ENCODE data around the gene HHIP.

The HHIP gene, protein sequence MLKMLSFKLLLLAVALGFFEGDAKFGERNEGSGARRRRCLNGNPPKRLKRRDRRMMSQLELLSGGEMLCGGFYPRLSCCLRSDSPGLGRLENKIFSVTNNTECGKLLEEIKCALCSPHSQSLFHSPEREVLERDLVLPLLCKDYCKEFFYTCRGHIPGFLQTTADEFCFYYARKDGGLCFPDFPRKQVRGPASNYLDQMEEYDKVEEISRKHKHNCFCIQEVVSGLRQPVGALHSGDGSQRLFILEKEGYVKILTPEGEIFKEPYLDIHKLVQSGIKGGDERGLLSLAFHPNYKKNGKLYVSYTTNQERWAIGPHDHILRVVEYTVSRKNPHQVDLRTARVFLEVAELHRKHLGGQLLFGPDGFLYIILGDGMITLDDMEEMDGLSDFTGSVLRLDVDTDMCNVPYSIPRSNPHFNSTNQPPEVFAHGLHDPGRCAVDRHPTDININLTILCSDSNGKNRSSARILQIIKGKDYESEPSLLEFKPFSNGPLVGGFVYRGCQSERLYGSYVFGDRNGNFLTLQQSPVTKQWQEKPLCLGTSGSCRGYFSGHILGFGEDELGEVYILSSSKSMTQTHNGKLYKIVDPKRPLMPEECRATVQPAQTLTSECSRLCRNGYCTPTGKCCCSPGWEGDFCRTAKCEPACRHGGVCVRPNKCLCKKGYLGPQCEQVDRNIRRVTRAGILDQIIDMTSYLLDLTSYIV

DNA sequence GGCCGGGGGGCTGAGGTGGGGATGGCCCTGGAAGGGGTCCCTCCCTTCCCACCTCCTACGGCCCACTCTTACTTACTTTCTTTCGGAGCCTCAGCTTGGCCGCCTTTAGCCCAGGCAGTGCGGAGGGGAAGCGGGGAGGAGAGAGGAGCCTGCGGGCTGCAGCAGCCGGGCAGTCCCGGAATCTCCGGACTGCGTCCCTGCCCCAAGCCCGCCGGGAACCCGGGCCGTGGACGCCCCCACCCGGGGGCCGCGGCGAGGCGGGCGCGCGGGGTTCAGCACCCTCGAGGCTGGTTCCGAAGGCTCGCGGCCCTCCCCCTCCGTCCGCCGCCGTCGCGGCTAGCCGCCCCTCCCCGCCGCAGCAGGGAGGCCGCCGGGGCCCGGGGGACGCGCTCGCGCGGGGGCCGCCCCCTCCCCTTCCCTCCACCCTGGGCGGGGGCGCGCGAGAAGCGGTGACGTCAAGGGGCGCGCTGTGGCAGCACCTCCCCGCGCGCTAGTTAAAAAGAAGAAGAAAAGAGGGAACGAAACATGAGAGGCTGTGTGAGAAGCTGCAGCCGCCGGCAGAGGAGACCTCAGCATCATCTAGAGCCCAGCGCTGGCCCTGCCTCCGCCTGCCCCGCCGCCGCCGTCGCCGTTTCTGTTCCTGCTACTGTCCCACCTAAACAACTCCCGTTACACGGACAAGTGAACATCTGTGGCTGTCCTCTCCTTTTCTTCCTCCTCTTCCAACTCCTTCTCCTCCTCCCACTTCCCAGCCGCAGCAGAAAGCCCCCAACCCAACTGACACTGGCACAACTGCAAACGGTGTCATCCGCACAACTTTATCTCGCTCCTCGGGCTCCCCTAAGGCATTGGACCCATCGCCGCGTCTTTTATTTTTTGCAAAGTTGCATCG lies at the start of gene HHIP:
TSS of gene HHIP (plus strand) at position 526 of the 892 bp plus-strand sequence. CDS start 520 bp downstream, outside the sequence.
- DNase-seq = peak; percentile 24

DNA sequence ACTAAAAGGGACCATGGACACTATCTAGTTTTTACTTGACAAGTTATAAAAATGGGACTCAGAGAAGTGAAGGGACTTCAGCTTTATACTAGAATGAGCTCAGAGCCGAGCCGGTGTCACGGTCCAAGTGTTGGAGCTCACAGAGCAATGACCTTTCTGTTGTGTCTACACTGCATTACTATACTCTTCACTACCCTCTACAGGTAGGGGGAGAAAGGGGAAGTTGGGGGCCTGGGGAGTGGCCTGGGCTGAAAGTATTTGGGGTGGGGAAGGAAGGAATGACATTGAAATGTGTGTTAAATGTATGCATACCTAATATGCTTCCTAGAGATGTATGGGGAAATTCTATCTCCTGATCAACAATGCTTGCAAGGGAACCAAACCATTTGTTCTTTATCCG lies 48.8 kb upstream of the HHIP start:
- DNase-seq = no peak

DNA sequence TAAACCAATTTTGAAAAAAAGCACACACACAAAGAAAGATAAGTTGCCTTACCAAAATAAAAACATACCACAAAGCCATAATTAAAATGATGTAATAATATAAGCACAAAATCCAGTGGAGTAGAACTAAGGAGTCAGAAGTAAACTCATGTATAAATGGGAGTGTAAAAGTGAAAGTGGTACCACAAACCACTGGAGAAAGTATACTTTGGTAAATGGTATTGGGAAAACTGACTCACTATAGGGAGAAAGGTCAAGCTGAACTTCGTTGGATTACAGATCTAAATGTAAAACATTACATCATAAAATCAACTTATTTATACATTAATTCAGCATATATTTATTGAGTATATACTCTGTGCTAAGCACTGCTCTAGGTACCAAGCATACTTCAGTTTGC lies 46.3 kb upstream of the HHIP start:
- no peak for DNase-seq

DNA sequence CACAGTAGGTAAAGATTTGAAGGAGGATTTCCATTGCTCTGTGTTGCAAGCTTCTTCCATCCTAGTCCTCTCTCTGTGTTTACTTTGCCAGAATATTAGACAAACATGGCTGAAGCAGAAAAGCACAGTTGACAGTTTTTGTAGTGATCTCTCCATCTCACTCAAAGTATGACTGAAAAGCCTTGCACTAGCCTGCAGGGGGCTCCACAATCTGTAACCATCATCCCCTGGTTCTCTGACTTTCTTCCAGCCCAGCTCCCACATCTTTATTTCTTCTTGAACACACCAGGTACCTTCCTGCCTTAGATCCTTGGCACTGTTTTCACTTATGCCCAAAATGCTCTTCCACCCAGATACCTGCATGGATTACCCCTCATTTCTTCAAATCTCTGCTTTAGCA lies 34.1 kb upstream of the HHIP start:
- DNase-seq = no peak

DNA sequence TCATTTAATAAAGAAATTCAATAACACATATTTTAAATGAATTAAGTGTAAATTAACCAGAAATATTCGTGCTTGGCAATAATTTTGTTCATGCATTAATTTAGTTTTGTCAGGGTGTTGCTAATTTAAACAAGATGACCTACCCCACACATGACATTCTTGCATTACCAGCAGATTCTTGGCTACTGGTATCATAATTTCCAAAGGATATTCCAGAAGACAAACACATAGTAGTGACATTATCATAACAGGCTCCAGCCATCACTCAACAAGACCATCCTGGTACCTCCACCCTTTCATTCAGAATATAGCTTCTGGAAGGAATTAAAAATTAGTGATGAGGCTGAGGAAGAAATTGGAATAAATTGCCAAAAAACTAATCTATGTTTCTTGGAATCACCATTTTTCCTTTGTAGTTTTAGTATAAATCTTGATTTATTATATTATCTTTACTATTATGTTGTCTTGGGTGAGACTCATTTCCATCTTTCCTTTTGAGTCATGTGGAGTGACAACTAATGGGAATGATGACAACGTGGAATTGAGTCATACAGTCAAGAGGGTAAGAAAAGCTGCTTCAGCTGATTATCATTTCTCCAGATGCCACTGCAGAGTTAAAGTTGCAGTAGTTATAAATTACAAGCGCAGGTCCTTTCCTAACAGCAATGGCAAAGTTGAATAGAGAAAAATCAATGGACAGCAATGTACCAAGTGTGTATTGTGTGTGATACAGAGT lies 30.9 kb upstream of the HHIP start:
- DNase-seq = no peak

DNA sequence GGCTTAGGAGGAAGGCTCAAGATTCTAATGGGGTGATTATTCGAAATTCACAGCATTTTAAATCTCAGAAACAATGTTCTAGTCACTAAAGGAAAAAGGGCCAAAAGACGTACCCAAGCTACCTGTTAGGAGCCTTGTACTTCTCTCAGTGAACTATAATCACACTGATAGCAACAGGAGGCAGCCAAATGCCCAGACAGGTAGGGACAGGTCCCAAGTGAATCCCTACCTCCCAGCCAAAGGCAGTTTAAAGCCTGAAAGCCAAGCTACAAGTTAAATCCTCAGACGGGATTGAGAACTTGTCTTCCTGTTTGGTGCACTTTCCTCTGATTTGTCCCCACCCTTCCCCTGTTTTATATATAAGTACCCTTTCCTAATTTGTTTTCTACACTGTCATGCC lies 24.3 kb upstream of the HHIP start:
- no peak for DNase-seq

DNA sequence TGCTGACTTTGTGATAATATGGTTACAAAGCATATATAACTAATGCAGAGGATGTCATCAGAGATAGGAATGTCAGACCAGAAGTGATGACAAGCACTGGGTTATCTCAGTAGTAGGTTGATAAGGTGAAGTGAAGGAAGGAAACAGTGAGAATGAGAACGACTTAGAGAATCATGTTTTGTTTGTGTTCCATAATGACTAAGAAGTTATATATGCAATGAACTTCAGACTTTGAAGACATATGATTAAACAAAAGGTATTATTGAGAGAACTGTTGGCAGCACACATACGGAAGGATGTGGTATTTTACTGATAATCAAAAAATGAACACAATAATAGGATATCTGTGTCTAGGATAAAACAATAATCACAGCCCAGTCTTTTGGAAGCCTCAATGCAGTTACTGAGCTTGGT lies 18.3 kb upstream of the HHIP start:
- DNase-seq = no peak

DNA sequence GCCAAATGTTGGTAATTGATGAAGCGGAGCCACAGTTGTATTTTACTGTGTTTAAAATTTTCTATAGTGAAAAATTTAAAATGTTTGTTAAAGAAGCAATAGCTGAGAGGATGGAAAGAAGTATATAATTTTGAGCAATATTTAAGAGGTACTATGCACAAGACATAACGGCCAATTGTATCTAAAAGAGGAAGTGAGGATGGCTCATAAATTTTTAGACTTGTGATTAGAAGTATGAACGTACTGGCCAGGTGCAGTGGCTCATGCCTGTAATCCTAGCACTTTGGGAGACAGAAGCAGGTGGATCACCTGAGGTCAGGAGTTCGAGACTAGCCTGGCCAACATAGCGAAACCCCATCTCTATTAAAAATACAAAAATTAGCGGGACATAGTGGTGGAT lies 12.7 kb upstream of the HHIP start:
- no peak for DNase-seq

DNA sequence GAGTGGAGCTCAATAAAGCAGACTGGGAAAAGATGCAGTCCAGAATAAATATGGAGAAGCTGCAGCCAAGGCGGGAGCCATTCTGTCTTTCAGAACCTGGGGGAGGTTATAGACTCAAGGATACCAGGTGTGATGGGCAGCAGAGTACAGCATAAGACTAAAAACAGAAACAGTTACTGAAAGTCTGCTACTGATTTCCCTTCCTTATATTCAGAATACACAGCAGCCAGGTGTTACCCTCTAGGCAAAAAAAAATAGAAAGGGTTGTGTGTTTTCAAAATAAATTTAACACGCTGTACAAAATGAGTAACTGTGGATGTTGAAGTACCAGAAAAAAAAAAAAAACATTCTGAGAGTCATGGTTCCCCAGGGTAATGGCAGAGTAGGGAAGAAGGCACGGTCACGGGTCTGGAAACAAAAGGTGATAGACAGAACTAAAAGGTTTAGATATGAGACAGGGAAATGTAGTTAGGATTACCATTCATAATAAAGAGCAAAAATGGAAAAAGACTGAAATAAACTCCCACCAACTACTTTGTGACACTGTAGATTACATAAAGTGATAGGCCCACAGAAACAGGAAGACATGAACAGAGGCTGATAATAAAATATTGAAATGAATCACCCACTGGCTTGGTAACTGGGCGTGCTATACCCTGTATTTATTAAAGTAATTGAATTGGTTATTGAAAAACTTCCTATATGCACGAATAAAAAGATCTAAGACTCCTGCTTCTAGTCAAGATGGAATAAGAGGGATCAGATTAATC lies 10.8 kb upstream of the HHIP start:
- DNase-seq = no peak

DNA sequence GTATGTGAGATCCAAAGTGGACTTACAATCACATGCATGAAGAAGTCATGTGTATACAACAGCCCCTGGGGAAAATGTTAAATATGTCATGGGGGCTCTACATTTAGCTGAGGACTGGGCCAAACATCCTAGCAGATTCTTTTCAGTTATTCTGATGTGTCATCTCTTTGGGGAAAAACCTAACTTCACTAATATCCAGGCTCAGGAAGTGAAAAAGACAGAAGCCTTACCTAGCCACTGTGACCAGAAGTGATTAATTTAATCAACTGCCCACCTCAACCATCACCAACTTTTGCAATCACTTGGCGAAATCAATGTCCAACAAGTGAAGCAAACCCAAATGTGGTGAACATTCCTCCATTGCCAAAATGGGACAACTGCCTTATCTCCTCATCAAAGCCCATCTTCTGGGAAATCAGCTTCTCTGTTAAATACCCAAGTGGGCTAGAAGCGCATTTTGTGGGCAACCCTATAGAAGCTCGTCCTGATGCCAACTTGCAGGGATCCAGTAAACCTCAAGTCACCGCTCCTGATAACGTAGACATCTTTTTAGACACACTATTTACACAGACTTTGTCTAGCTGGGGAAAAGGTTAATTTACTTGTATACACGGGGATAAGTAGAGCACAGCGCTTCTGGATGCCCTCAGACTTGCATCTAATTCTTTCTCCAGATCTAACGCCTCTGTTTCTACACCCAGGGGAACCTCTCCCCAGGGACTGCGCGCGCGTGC lies 1.4 kb upstream of the HHIP start:
- DNase-seq = no peak

DNA sequence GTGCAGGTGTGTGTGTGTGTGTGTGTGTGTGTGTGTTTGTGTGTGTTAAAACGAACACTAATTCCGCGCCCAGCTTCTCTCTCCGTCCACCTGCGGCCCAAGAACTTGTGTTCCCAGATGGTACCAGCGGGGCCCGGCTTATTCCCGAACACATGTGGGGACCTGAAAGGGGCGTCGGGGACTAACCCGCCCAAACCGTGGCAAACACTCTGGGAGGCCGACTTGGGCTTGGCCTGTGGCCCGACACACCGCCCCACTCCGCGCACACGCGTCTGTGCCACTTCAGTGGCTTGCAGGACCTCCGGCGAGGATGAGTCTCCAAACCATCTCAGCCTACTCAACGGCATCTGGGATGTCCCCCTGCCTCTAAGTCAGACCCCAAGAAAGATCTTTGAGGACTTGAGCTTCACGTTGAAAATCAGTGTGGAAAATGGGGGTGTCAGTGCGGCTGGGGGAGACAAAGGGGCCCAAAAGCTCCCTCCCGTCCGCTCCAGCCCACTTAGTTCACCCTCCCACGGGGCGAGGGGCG lies 790 bp upstream of the HHIP start:
- no peak for DNase-seq

DNA sequence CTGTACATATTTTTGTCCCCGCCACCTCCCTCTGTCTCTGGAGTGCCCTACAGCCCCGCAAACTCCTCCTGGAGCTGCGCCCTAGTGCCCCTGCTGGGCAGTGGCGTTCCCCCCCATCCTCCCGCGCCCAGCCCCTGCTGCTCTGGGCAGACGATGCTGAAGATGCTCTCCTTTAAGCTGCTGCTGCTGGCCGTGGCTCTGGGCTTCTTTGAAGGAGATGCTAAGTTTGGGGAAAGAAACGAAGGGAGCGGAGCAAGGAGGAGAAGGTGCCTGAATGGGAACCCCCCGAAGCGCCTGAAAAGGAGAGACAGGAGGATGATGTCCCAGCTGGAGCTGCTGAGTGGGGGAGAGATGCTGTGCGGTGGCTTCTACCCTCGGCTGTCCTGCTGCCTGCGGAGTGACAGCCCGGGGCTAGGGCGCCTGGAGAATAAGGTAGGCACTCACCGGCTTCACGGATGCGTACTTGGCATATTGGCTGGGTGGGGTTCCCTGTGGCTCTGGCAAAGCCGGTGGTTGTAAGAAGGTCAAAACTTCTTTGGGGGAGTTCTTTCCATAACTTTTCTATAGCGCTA lies 653 bp downstream of the HHIP start:
- no peak for DNase-seq

DNA sequence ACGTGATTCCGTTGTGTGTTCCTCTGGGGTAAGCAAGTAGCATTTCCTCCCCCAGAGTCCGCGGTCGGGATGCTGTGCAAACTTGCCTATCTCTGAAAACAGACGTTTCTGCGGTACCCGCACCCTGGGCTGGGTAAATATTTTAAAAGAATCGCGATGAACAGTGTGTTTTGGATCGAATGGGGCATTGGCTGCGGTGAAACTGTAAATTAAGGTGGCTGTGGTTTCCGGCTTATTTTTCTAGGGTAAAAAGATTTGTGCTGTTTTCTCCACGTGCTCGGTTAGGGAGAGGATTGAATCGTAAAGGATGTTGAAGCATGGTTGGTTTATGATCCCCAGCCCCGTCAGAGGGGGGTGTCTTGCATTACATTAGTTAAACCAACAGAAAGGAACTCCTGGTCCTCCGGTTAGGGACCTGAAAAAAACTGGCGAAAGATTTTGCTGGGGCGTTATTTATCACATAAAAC lies 1.2 kb downstream of the HHIP start:
- DNase-seq = no peak

DNA sequence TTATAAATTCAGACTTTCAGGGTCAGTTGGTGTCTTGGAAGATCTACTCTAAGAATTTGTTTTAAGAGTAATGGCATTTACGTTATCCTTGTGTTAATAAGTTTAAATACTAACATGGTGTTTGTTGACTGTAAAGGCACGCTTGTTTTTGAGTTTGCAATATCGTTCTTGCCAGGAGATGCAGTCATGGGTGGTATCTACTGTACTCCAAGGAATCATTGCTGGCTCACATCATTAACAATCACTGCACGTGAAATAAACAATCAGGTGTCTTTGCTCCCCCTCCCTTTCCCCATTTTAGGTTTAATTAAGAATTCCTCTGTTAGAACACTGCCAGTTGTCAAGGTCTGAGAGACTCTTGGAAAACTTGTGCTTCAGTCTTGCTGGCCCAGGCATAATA lies 1.6 kb downstream of the HHIP start:
- DNase-seq = no peak

DNA sequence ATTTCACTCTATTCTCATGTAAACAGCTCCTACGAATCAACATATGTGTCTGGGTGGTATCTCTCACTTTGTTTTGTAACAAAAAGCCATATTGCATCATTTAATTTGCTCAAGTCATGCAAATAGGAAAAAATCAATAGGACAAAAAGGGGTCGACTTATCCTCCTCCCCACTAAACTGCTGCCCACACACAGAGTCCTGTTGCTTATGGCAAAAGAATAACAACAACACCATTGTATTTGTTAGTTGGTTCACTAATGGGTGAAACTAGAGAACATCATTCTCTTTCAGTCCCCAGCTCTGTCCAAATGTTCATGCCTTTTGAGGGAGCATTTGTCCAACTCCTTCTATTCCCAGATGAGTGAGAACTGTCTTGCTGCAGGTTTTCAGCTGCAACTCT lies 2.1 kb downstream of the HHIP start:
- DNase-seq = no peak

DNA sequence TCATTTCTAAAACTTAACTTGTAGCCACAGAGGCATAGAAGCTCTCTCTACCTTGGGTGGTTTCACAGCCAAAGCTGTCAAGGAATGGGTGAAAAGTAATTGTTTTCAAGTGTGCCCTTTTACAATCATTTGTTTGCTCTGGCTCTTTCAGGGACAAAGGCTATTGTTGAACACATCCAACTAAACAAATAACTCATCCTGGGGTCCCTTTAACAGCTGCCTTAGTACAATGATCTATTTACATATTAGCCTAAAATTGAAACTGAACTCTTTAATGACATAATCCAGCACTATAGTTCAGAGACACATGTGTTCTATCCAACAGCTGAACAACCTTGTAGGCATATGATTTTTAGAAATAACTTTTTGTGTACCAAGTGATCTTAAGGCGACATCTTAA lies 3.7 kb downstream of the HHIP start:
- no peak for DNase-seq

DNA sequence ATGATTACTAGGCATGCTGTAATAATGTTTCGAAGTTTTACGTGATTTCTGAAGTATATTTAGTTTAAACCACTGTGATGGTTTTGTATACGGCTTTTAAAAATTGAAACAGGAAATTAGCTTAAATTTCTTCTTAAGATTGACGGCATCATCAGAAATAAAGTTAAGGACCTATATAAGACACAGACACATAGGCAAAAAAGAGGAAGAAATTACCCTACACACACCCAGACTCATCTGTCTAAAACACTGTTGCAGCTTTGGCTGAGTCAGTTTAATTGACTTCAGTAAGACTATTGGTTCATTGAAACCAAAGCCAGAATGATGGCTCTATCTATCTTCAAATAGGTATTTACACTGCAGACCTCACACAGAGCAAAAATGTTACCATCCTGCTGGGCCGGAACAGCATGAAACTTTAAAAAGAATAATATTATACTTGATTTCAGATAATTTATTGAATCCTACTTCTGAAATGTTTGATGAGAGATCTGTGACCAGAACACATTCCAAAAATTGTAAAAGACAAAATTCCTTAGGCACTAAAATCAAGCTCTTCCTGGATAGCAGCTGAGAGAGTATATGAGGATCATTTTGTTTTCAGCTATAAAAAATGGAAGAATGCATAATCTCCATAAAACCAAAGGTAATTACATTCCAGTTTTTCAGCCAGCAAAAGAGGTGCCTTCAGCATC lies 4.5 kb downstream of the HHIP start:
- no peak for DNase-seq

DNA sequence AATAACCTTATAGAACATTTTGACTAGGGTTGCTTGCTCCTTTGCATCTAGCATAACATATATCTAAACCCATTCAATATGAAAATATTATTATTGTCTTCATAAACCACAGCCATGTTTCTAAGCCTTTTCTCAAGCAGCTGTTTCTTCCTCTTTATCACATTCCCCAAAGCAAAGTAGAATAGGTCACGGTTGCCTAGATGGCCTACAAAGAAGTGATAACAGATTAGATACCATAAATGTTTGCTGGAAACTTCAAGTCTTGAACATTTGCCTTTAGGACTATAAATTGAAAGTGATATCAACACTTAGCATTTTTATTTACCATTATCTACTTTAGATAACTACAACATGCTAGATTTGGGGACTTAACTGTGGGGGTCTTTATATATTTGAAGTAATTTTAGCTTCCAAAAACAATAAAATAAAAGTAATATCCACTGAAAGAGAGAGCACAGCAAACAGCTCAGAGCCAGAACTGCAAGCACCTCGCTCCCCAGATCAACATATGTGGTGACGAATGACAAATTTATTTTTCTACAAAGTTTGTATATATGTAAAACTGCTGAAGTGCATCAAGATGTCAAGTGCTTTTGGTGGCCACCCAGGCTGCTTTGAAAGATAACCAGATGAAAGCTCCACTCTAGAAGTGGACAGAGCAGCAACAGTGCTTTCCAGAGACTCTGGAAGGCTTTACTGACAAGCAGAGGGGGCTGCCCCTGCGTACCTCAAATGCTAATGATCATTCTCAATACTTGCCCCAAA lies 8.0 kb downstream of the HHIP start:
- DNase-seq = no peak

DNA sequence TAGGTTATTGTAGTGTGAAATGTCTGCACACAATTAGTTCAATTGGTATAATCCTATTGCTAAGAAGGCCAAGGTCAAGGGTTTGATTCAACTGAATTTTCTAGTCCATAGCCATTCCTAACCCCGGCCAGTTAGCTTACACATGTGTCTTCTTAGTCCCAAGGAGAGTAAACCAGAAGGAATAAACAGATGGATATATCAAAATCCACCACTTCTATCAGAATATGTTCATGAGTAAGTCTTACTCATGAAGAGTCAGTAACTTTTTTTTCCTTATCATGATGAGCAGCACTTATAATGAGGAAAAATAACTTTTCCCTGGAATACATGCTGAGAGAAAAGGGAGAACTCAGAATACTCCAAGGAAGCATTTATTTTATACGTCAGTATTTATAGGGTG lies 9.5 kb downstream of the HHIP start:
- DNase-seq = no peak
